ENCODE results near the gene ZFP36. TPM values are rescaled to one million over a fixed set of nuclear protein-coding genes. Genes with fewer than 3 reads are reported as not detected.

The ZFP36 gene
- total RNA-seq, 1 experiment from 2014 or later = 17.3 TPM

- no peak for TF ChIP-seq PRDM15 (CRISPR knock-in tag; IDR thresholded peaks at IDR 0.05)
- TF ChIP-seq ATF2 (CRISPR knock-in tag; IDR thresholded peaks at IDR 0.05; ENCODE audit: borderline replicate concordance, low read depth) = no peak
These were observed 42.7 kb upstream of the ZFP36 start (continued) for GRCh38 chr19:39363901-39364457.

GRCh38 chr19:39365531-39365930 lies 41.1 kb upstream of the ZFP36 start:
- Mint-ChIP-seq H3K9me3 (no peaks in the 10 kb centered on the region), H3K27ac (no peak overlapping the region), H3K36me3 (peaks cover 50% of the 10 kb centered on the region), H3K27me3 (ENCODE audit: low read depth) (no peaks in the 10 kb centered on the region), H3K4me1 (no peaks in the 10 kb centered on the region), H3K4me3 (no peak overlapping the region)
- ChIA-PET POLR2A (interaction anchor here (0.6 kb wide), 1 partner anchor 22 kb away, joined by 4 read pairs; no protein-coding TSS in a partner anchor), CTCF (no interaction called here)
- TF ChIP-seq PRRX2 (CRISPR knock-in tag; IDR thresholded peaks at IDR 0.05) (no peak), JUN (CRISPR knock-in tag; IDR thresholded peaks at IDR 0.05) (no peak), ZNF219 (CRISPR knock-in tag; IDR thresholded peaks at IDR 0.05; ENCODE audit: borderline replicate concordance) (no peak), SOX15 (CRISPR knock-in tag; IDR thresholded peaks at IDR 0.05) (no peak), ZNF317 (CRISPR knock-in tag; IDR thresholded peaks at IDR 0.05; ENCODE audit: borderline replicate concordance, low read depth) (no peak), TEAD4 (CRISPR knock-in tag; IDR thresholded peaks at IDR 0.05) (no peak), SP1 (CRISPR knock-in tag; conservative IDR thresholded peaks at IDR 0.05) (no peak), NFATC4 (CRISPR knock-in tag; IDR thresholded peaks at IDR 0.05) (no peak), SMAD3 (CRISPR knock-in tag; IDR thresholded peaks at IDR 0.05; ENCODE audit: borderline replicate concordance) (no peak), CTCF (IDR thresholded peaks at IDR 0.05) (no peak)
- DNase-seq (ENCODE audit: low spot score) (no peak), ATAC-seq (no peak)

- H3K27me3 Mint-ChIP-seq (ENCODE audit: low read depth) = no peaks in the 10 kb centered on the region
- POLR2A ChIA-PET = no interaction called here
These were observed 37.4 kb upstream of the ZFP36 start for GRCh38 chr19:39369200-39369599.

GRCh38 chr19:39370735-39371134 lies 35.9 kb upstream of the ZFP36 start:
- ChIA-PET CTCF (interaction anchor here (1.7 kb wide), 1 partner anchor 29 kb away, joined by 4 read pairs; the partner anchor contains the start of gene SAMD4B), POLR2A (no interaction called here)
- no peak overlapping the region for H3K4me3 Mint-ChIP-seq
- H3K27ac Mint-ChIP-seq = no peak overlapping the region
- H3K9me3 Mint-ChIP-seq = no peaks in the 10 kb centered on the region
- no peaks in the 10 kb centered on the region for H3K27me3 Mint-ChIP-seq (ENCODE audit: low read depth)
- ATAC-seq (no peak), DNase-seq (ENCODE audit: low spot score) (no peak)
- no peaks in the 10 kb centered on the region for H3K4me1 Mint-ChIP-seq
- H3K36me3 Mint-ChIP-seq = peaks cover 54% of the 10 kb centered on the region
- TF ChIP-seq SOX15 (CRISPR knock-in tag; IDR thresholded peaks at IDR 0.05) = no peak
- TF ChIP-seq ZNF263 (CRISPR knock-in tag; IDR thresholded peaks at IDR 0.05; ENCODE audit: low read depth) = no peak
- no peak for TF ChIP-seq E2F5 (CRISPR knock-in tag; IDR thresholded peaks at IDR 0.05)
- no peak for TF ChIP-seq SP1 (CRISPR knock-in tag; conservative IDR thresholded peaks at IDR 0.05)
- TF ChIP-seq ZNF317 (CRISPR knock-in tag; IDR thresholded peaks at IDR 0.05; ENCODE audit: borderline replicate concordance, low read depth) = no peak
- no peak for TF ChIP-seq ATF3 (CRISPR knock-in tag; conservative IDR thresholded peaks at IDR 0.05)
- TF ChIP-seq NFYB (CRISPR knock-in tag; conservative IDR thresholded peaks at IDR 0.05; ENCODE audit: low read depth) = no peak
- no peak for TF ChIP-seq ZNF121 (CRISPR knock-in tag; IDR thresholded peaks at IDR 0.05)
- TF ChIP-seq NR3C1 (CRISPR knock-in tag; conservative IDR thresholded peaks at IDR 0.05; ENCODE audit: low read depth) = no peak
- TF ChIP-seq AR (CRISPR knock-in tag; IDR thresholded peaks at IDR 0.05) = no peak

More at GRCh38 chr19:39369200-39369599, 37.4 kb upstream of the ZFP36 start:
- Mint-ChIP-seq H3K27ac (no peak overlapping the region), H3K9me3 (no peaks in the 10 kb centered on the region), H3K4me3 (no peak overlapping the region), H3K36me3 (peaks cover 50% of the 10 kb centered on the region), H3K4me1 (no peaks in the 10 kb centered on the region)
- TF ChIP-seq ZNF121 (CRISPR knock-in tag; IDR thresholded peaks at IDR 0.05) = peak; percentile 78; the same call in 1 of the 2 replicates
- no peak for TF ChIP-seq HMGA2 (CRISPR knock-in tag; IDR thresholded peaks at IDR 0.05)
- CTCF ChIA-PET = interaction anchor here (1.7 kb wide), 1 partner anchor 27 kb away, joined by 4 read pairs; the partner anchor contains the start of gene SAMD4B
- no peak for DNase-seq (ENCODE audit: low spot score)
- ATAC-seq = no peak
